KMS-11 (cell line): ENCODE measurements around the gene COL5A1.

ENCODE experiments used
- H2AFZ ChIP-seq: fragments of 200-600 bp; sonication (generic); 2 replicates; pipeline ENCODE4 v1.6.1; 2016; ENCODE audit warnings: antibody characterized with exemption, mixed run types, low read depth
- H3K27ac ChIP-seq: fragments of 200-600 bp; sonication (generic); 2 replicates; pipeline ENCODE4 v1.6.1; 2016; ENCODE audit warnings: mild to moderate bottlenecking, mixed run types
- H3K27me3 ChIP-seq: fragments of 200-600 bp; sonication (generic); 2 replicates; pipeline ENCODE4 v1.6.1; 2017; ENCODE audit warnings: mild to moderate bottlenecking, low read depth, mixed run types, moderate library complexity; ENCODE audit not compliant: insufficient read depth
- H3K36me3 ChIP-seq: fragments of 200-600 bp; sonication (generic); 2 replicates; pipeline ENCODE4 v1.6.1; 2017; ENCODE audit warnings: mild to moderate bottlenecking, mixed run types; ENCODE audit not compliant: insufficient read depth
- H3K4me1 ChIP-seq: fragments of 200-600 bp; sonication (generic); 2 replicates; pipeline ENCODE4 v1.6.1; 2016; ENCODE audit warnings: mild to moderate bottlenecking, low read depth, mixed run types; ENCODE audit not compliant: poor library complexity, severe bottlenecking
- H3K4me2 ChIP-seq: fragments of 200-600 bp; sonication (generic); 2 replicates; pipeline ENCODE4 v1.7.0; 2016; ENCODE audit warnings: mild to moderate bottlenecking, mixed run types
- H3K4me3 ChIP-seq: fragments of 200-600 bp; sonication (generic); IDR thresholded peaks from 2 replicates; pipeline ENCODE4 v1.6.1; 2017; ENCODE audit warnings: low read depth, low read length, mixed read lengths; ENCODE audit not compliant: insufficient read depth
- H3K79me2 ChIP-seq: fragments of 200-600 bp; sonication (generic); 2 replicates; pipeline ENCODE4 v1.6.1; 2016; ENCODE audit warnings: low read depth, mixed run types; ENCODE audit not compliant: insufficient read depth
- H3K9ac ChIP-seq: fragments of 200-600 bp; sonication (generic); 2 replicates; pipeline ENCODE4 v1.6.1; 2016; ENCODE audit warnings: mild to moderate bottlenecking, mixed run types
- H4K20me1 ChIP-seq: fragments of 200-600 bp; sonication (generic); 2 replicates; pipeline ENCODE4 v1.6.1; 2016; ENCODE audit warnings: mild to moderate bottlenecking, mixed run types; ENCODE audit not compliant: insufficient read depth
- CTCF ChIP-seq: fragments of 200-600 bp; sonication (generic); conservative IDR thresholded peaks from 2 replicates; pipeline ENCODE4 v1.6.1; 2017; ENCODE audit warnings: low read depth, mild to moderate bottlenecking, antibody characterized with exemption, low read length, moderate library complexity, mixed read lengths

Gene COL5A1

GRCh38 chr9:134720796-134721195, 79.2 kb downstream of the COL5A1 start:
- Histone ChIP-seq H3K79me2 (no peaks in the 10 kb centered on the region), H3K36me3 (no peaks in the 10 kb centered on the region), H3K4me1 (no peaks in the 10 kb centered on the region), H3K4me3 (no peak overlapping the region), H2AFZ (no peak overlapping the region), H4K20me1 (no peaks in the 10 kb centered on the region), H3K27me3 (peaks cover 38% of the 10 kb centered on the region), H3K9ac (no peak overlapping the region), H3K4me2 (no peak overlapping the region), H3K27ac (no peak overlapping the region)
- TF ChIP-seq CTCF, result no peak

- TF ChIP-seq CTCF, result no peak
- H3K27me3 ChIP-seq, result peaks cover 34% of the 10 kb centered on the region
These were observed 79.7 kb downstream of the COL5A1 start for GRCh38 chr9:134721344-134721743.

GRCh38 chr9:134722120-134722701, 80.6 kb downstream of the COL5A1 start:
- Histone ChIP-seq H3K27me3 (peaks cover 34% of the 10 kb centered on the region), H4K20me1 (no peaks in the 10 kb centered on the region), H2AFZ (no peak overlapping the region), H3K79me2 (no peaks in the 10 kb centered on the region), H3K4me3 (no peak overlapping the region), H3K4me1 (no peaks in the 10 kb centered on the region), H3K4me2 (no peak overlapping the region), H3K36me3 (no peaks in the 10 kb centered on the region), H3K9ac (no peak overlapping the region), H3K27ac (no peak overlapping the region)
- no peak for TF ChIP-seq CTCF

More at GRCh38 chr9:134721344-134721743, 79.7 kb downstream of the COL5A1 start:
- no peak overlapping the region for H3K4me2 ChIP-seq
- H4K20me1 ChIP-seq, result no peaks in the 10 kb centered on the region
- H3K4me1 ChIP-seq, result no peaks in the 10 kb centered on the region
- H3K79me2 ChIP-seq, result no peaks in the 10 kb centered on the region
- H3K27ac ChIP-seq, result no peak overlapping the region
- H2AFZ ChIP-seq, result no peak overlapping the region
- no peak overlapping the region for H3K4me3 ChIP-seq
- no peaks in the 10 kb centered on the region for H3K36me3 ChIP-seq
- no peak overlapping the region for H3K9ac ChIP-seq

- no peak overlapping the region for H3K9ac ChIP-seq
- no peak overlapping the region for H3K4me2 ChIP-seq
- H3K4me1 ChIP-seq, result no peaks in the 10 kb centered on the region
- H3K36me3 ChIP-seq, result no peaks in the 10 kb centered on the region
- no peak overlapping the region for H2AFZ ChIP-seq
- no peaks in the 10 kb centered on the region for H3K79me2 ChIP-seq
- no peak overlapping the region for H3K4me3 ChIP-seq
- no peaks in the 10 kb centered on the region for H4K20me1 ChIP-seq
- no peak overlapping the region for H3K27ac ChIP-seq
- no peak for TF ChIP-seq CTCF
- peaks cover 33% of the 10 kb centered on the region for H3K27me3 ChIP-seq
These were observed 81.4 kb downstream of the COL5A1 start for GRCh38 chr9:134723037-134723436.
